Activated CD4-positive, alpha-beta T cell treated with anti-CD3 and anti-CD28 coated beads for 36 hours (primary cell): ENCODE data around the gene JAM3. TPM values are rescaled to one million over a fixed set of nuclear protein-coding genes. Genes with fewer than 3 reads are reported as not detected.
A peak's percentile ranks its signal among the peaks of the same experiment; 100 is the strongest.
"Not testable (repeated sequence)": the region's sequence is repeated elsewhere in the genome, so short reads cannot be mapped to it uniquely, and the experiment has no call there.

Experiments
- ATAC-seq: fragments of 200-7000 bp; cut with Tn5 transposase; one replicate; pipeline ENCODE4 v1.10.0; 2021; ENCODE audit warnings: mild to moderate bottlenecking, moderate library complexity
- CTCF ChIA-PET: fragments of 350-600 bp; sonication (Branson Sonifier 250); formaldehyde crosslinking; loops from one replicate; lab custom pipeline; 2021; ENCODE audit warnings: antibody characterized with exemption; lab: Charles Lee
- POLR2A ChIA-PET: fragments of 350-600 bp; sonication (Branson Sonifier 250); formaldehyde crosslinking; loops from one replicate; lab custom pipeline; 2021; ENCODE audit warnings: antibody characterized with exemption, inconsistent platforms; lab: Charles Lee
- DNase-seq: peaks from one replicate; pipeline ENCODE4 v3.0.0-alpha.2; 2020
- H3K27ac Mint-ChIP-seq: one replicate; pipeline ENCODE4 v1.8.0; 2021; ENCODE audit warnings: mixed read lengths
- H3K27me3 Mint-ChIP-seq: one replicate; pipeline ENCODE4 v1.8.0; 2021; ENCODE audit warnings: mixed read lengths
- H3K36me3 Mint-ChIP-seq: one replicate; pipeline ENCODE4 v1.8.0; 2021; ENCODE audit warnings: low read depth, mixed read lengths
- H3K4me1 Mint-ChIP-seq: one replicate; pipeline ENCODE4 v1.8.0; 2021; ENCODE audit warnings: mixed read lengths
- H3K4me3 Mint-ChIP-seq: one replicate; pipeline ENCODE4 v1.8.0; 2021; ENCODE audit warnings: mild to moderate bottlenecking, moderate library complexity, mixed read lengths
- H3K9me3 Mint-ChIP-seq: one replicate; pipeline ENCODE4 v1.8.0; 2021; ENCODE audit warnings: low read depth, mixed read lengths
- intact Hi-C, 2 experiments: fragments of 100-400 bp; cut with DNase I in 1 of 2; cut with micrococcal nuclease in 1 of 2; formaldehyde crosslinking; loops; one replicate each; pipeline versions ENCODE4 v1.14.2 to v1.15.1; 2022 to 2024; cut with DNase I, micrococcal nuclease
- total RNA-seq, 2 experiments: library from RNA; stranded (reverse); gene quantifications; one replicate each; pipeline ENCODE4 v1.2.3, GENCODE V29; 2021

Gene JAM3
- total RNA-seq, 2 experiments from 2014 or later: 15.3 to 17.5 TPM

DNA sequence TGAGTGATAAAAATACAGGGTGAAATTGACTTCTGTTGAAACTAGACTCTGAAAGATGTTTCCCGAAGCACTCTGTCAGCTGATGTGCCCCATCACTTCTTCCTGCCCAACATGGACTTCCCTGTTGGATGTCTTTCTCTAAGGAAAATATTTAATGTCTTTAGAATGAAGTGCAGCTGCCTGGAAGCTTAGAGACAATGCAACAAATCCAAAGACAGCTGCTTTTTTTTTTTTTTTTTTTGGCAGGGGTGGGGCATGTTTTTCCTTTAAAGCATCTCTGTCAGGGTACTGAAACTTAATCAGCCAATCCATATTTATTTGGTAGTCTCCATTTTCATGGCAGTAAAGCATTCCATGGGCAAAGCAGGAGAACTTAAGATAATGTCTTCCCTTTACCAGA is 5.9 kb downstream of the JAM3 start:
- H3K9me3 Mint-ChIP-seq: no peaks in the 10 kb centered on the region
- no peak overlapping the region for H3K4me3 Mint-ChIP-seq
- DNase-seq (no peak), ATAC-seq (no peak)
- peaks cover 23% of the 10 kb centered on the region for H3K4me1 Mint-ChIP-seq
- H3K27me3 Mint-ChIP-seq: peaks cover 2% of the 10 kb centered on the region
- no peaks in the 10 kb centered on the region for H3K36me3 Mint-ChIP-seq
- no peak overlapping the region for H3K27ac Mint-ChIP-seq
- CTCF ChIA-PET: interaction anchor here (0.6 to 1.4 kb wide), 4 partner anchors 9 to 46 kb away, joined by 3 to 6 read pairs (median 4); no protein-coding TSS in a partner anchor
- intact Hi-C loops: no loop called here
- POLR2A ChIA-PET: interaction anchor here (0.8 kb wide), 1 partner anchor 43 kb away, joined by 3 read pairs; no protein-coding TSS in a partner anchor

DNA sequence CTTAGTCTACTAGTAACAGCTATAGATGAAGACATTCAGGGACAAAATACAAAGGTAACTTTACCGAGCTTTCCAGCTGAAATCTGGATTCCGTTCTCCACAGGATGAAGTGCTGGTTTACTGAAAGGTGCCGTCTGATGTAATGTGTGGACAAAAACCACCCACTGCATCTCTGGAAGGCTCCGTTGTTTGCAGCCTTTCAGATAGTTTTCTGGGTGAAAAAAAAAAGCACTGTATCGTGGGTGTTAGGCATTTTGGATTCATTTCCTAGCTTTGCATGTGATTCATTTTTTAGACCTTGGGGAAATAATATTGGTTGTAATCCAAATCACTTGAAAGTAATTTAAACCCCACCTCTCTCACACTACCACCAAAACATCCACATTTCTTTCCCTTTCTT is 10.4 kb downstream of the JAM3 start:
- Mint-ChIP-seq H3K27ac (no peak overlapping the region), H3K4me1 (peaks cover 9% of the 10 kb centered on the region), H3K27me3 (no peaks in the 10 kb centered on the region), H3K9me3 (peaks cover 14% of the 10 kb centered on the region), H3K36me3 (peaks cover 16% of the 10 kb centered on the region), H3K4me3 (no peak overlapping the region)
- intact Hi-C loops: no loop called here
- DNase-seq (no peak), ATAC-seq (no peak)
- ChIA-PET CTCF (interaction anchor here (0.6 to 1.6 kb wide), 2 partner anchors 11 to 12 kb away, joined by 3 to 5 read pairs; partner anchors contain the start of gene JAM3), POLR2A (no interaction called here)

DNA sequence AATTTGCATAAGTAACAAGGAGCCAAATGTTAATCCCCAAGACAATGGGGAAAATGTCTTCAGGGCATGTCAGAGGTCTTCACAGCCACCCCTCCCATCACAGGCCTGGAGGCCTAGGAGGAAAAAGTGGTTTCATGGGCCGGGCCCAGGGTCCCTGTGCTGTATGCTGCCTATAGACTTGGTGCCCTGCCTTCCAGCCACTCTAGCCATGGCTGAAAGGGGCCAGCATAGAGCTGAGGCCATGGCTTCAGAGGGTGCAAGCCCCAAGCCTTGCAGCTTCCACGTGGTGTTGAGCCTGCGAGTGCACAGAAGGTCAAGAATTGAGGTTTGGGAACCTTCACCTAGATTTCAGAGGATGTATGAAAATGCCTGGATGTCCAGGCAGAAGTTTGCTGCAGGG is 12.4 kb downstream of the JAM3 start:
- CTCF ChIA-PET: interaction anchor here (0.8 to 1.4 kb wide), 2 partner anchors 31 to 58 kb away, joined by 3 to 5 read pairs; no protein-coding TSS in a partner anchor
- ATAC-seq, POLR2A ChIA-PET: not testable (repeated sequence)

DNA sequence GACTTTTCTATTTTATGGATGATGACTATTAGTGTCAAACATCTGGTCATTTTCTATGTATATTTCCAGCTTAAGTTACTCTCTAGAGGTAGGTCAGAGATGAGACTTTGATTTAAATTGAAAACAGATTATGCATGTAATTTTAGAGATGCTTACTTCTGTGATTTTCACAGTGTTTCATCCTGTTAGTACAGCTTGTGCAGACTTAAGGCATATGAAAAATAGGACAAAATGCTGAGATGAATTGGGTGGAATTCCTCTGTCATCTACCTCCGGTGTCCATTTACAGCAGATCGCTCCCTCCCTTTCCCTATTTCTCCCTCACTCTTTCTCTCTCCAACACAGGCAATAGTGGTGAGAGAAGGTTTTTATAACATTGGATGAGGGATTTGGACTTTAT is 14.1 kb downstream of the JAM3 start:
- ChIA-PET POLR2A (no interaction called here), CTCF (interaction anchor here (1.1 kb wide), 1 partner anchor 56 kb away, joined by 4 read pairs; no protein-coding TSS in a partner anchor)
- intact Hi-C loops: no loop called here
- Mint-ChIP-seq H3K36me3 (peaks cover 16% of the 10 kb centered on the region), H3K4me1 (no peaks in the 10 kb centered on the region), H3K27me3 (no peaks in the 10 kb centered on the region), H3K9me3 (peaks cover 14% of the 10 kb centered on the region), H3K4me3 (no peak overlapping the region), H3K27ac (no peak overlapping the region)
- no peak for ATAC-seq
- DNase-seq: no peak

More for the DNA sequence above, 12.4 kb downstream of the JAM3 start:
- H3K4me3 Mint-ChIP-seq, DNase-seq, H3K27me3 Mint-ChIP-seq, H3K27ac Mint-ChIP-seq, intact Hi-C loops, H3K4me1 Mint-ChIP-seq: not testable (repeated sequence)
- Mint-ChIP-seq H3K9me3 (peaks cover 14% of the 10 kb centered on the region), H3K36me3 (peaks cover 16% of the 10 kb centered on the region)

DNA sequence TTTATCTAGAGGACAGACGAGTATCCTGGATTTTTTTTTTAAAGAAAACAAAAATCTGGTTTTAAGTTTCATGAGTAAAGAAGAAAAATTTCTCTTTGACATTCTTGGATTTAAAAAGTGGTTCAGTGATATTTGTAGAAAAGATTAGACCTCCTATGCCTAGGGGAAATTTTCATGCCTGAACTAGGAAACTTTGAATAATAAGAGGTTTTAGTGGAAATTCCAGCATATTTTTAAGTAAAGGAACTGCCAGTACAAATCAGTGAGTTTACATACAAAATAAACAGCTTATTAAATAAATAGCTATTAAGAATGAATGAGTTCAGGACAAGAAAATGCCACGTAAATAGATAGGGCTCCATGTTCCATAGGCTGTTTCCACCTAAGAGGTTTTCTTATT is 17.5 kb downstream of the JAM3 start:
- ATAC-seq: no peak
- intact Hi-C loops: no loop called here
- POLR2A ChIA-PET: no interaction called here

DNA sequence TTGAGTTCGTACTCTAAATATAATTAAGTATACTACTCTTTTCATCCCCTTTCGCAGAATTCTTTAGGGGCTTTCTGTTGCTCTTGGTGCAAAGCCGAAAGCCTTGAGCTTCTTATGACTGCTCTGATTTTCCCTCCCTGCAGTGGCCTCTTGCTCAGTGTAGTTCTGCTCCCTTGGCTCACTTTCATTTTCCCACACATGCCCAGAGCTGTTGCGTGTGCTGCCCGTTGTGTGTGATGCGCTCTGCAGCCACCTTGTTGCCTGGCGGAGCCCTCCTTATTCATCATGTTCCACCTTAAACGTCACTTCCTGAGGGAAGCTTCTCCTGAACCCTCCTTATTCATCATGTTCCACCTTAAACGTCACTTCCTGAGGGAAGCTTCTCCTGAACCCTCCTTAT is 23.1 kb downstream of the JAM3 start:
- H3K4me3 Mint-ChIP-seq, H3K27ac Mint-ChIP-seq, H3K27me3 Mint-ChIP-seq, H3K4me1 Mint-ChIP-seq, POLR2A ChIA-PET, intact Hi-C loops, H3K36me3 Mint-ChIP-seq, ATAC-seq, H3K9me3 Mint-ChIP-seq, DNase-seq: not testable (repeated sequence)
- CTCF ChIA-PET: interaction anchor here (0.7 to 1.7 kb wide), 5 partner anchors 12 to 164 kb away, joined by 3 to 5 read pairs (median 3); no protein-coding TSS in a partner anchor

More for the DNA sequence above, 17.5 kb downstream of the JAM3 start:
- Mint-ChIP-seq H3K36me3 (peaks cover 6% of the 10 kb centered on the region), H3K4me1 (no peaks in the 10 kb centered on the region), H3K27ac (no peak overlapping the region), H3K27me3 (no peaks in the 10 kb centered on the region), H3K9me3 (peaks cover 4% of the 10 kb centered on the region), H3K4me3 (no peak overlapping the region)
- no peak for DNase-seq
- CTCF ChIA-PET: interaction anchor here (0.9 to 1.6 kb wide), 2 partner anchors 11 to 159 kb away, joined by 3 to 4 read pairs; no protein-coding TSS in a partner anchor

DNA sequence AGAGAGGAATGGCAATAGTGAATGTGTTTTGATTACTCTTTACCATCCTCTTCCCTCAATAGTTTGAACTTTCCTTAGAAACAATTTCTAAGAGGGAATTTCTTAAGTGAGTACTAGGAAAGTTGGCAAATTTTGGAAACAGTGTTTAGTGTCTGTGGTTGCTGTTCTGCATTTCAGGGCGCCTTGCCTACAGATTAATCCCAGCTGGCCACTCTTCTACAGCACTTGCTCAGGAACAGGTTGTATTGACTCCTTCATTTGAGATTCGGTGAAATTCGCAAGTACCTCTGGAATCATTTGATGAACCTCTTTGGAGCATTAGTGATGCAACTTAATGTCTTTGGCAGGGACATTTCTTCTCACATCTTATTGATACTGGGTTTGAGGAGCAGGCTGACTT is 28.3 kb downstream of the JAM3 start:
- peaks cover 7% of the 10 kb centered on the region for H3K4me1 Mint-ChIP-seq
- ATAC-seq (no peak), DNase-seq (no peak)
- H3K9me3 Mint-ChIP-seq: no peaks in the 10 kb centered on the region
- CTCF ChIA-PET: interaction anchor here (1.4 to 1.8 kb wide), 2 partner anchors 11 to 47 kb away, joined by 4 read pairs; no protein-coding TSS in a partner anchor
- H3K27me3 Mint-ChIP-seq: no peaks in the 10 kb centered on the region
- H3K36me3 Mint-ChIP-seq: no peaks in the 10 kb centered on the region
- no peak overlapping the region for H3K4me3 Mint-ChIP-seq
- POLR2A ChIA-PET: no interaction called here
- no peak overlapping the region for H3K27ac Mint-ChIP-seq
- intact Hi-C loops: no loop called here

DNA sequence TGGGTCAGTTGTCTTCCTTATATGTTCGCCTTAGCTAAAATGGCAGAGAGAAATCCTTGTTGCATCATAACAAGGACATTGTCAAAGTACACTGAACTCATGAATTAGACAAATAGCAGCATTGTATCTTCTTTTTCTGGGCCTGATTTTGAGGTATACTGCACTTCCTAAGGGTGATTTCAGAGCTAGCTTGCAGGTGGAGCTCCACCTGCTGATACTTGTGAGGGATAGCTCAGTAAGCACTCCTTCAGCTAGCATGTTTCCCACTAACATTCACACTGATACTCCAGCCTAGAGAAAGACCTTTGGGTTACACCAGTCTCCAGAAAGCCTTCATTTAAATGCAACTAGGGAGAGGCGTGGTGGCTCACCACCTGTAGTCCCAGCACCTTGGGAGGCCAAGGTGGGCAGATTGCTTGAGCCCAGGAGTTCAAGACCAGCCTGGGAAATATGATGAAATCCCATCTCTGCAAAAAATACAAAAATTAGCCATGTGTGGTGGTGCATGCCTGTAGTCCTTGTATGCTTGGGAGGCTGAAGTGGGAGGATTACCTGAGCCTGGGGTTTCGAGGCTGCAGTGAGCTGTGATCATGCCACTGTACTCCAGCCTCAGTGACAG is 29.8 kb downstream of the JAM3 start:
- peak; percentile 73 for ATAC-seq
- Mint-ChIP-seq H3K27ac (no peak overlapping the region), H3K36me3 (no peaks in the 10 kb centered on the region), H3K4me1 (no peaks in the 10 kb centered on the region), H3K4me3 (no peak overlapping the region), H3K9me3 (no peaks in the 10 kb centered on the region), H3K27me3 (no peaks in the 10 kb centered on the region)
- CTCF ChIA-PET: interaction anchor here (0.6 to 2.1 kb wide), 7 partner anchors 12 to 175 kb away, joined by 3 to 18 read pairs (median 3); no protein-coding TSS in a partner anchor
- DNase-seq: no peak
- POLR2A ChIA-PET: interaction anchor here (0.7 kb wide), 1 partner anchor 826 kb away, joined by 5 read pairs; no protein-coding TSS in a partner anchor
- intact Hi-C loops: loop anchor here (1.0 kb wide), 1 partner anchor 48 kb away; no protein-coding TSS in a partner anchor

DNA sequence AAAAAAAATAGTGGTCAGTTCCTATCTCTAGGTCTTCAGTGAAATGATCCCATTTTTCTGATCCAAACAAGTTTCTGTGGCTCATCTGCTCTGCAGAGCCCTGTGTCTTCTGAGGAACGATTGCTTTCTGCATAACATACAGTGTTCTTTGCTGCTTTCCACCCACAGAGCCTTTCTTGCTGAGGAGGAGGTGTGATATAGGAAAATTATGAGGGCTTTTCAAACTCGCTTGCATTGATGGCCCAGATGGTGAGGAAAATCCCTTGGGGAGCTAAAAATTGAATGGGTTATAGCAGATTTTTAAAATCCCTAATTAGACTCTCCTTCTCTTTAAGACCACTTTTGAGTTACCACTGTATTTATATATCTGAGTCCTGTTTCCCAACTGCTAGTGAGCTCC is 31.3 kb downstream of the JAM3 start:
- POLR2A ChIA-PET: no interaction called here
- DNase-seq (no peak), ATAC-seq (no peak)
- CTCF ChIA-PET: no interaction called here
- no peak overlapping the region for H3K27ac Mint-ChIP-seq
- H3K4me3 Mint-ChIP-seq: no peak overlapping the region
- no peaks in the 10 kb centered on the region for H3K4me1 Mint-ChIP-seq
- H3K9me3 Mint-ChIP-seq: no peaks in the 10 kb centered on the region
- intact Hi-C loops: no loop called here
- H3K27me3 Mint-ChIP-seq: no peaks in the 10 kb centered on the region
- H3K36me3 Mint-ChIP-seq: no peaks in the 10 kb centered on the region

DNA sequence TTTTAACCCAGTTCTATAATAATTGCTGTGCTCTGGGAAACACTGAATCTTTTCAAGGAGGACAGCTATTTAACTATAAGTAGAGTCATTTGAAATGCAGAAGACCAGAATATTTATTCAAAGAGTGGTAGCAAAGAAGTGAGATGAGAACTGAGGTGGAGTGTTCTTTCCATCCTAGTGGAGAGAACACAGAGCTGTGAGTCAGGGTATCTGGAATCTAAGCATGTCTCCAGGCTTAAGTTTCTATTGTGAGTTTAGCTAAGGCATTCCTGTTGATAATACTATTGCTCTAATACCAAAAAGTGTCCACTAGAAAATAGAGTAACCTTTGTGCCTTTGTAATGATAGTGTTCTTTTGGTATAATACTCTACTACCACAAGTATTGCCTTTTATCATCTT is 32.4 kb downstream of the JAM3 start:
- POLR2A ChIA-PET: no interaction called here
- Mint-ChIP-seq H3K4me3 (no peak overlapping the region), H3K36me3 (no peaks in the 10 kb centered on the region), H3K27me3 (no peaks in the 10 kb centered on the region), H3K9me3 (no peaks in the 10 kb centered on the region), H3K4me1 (no peaks in the 10 kb centered on the region), H3K27ac (no peak overlapping the region)
- CTCF ChIA-PET: interaction anchor here (0.7 to 1.8 kb wide), 3 partner anchors 10 to 51 kb away, joined by 3 to 6 read pairs (median 5); no protein-coding TSS in a partner anchor
- DNase-seq (no peak), ATAC-seq (no peak)
- intact Hi-C loops: no loop called here

DNA sequence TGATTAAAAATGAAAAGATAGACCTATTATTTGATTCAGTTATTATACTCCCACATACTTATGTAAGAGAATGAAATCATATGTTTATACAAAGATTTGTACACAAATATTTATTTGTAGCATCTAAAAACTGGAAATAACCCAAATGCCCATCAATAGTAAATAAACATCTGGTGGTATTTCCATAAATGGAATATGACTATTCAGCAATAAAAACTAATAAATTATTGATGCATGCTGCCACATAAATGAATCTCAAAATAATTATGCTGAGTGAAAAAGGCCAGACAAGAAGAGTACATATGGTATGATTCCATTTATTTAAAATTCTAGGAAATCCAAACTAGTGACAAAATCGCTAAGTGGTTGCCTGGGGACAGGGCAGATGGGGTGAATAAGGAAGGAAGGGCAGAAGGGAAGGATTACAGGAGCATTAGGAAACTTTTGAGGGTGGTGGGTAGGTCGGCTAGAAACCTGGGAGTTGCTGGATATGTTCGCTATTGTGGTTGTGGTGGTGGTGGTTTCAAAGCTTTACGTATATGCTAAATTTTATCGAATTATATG is 41.5 kb downstream of the JAM3 start:
- POLR2A ChIA-PET: no interaction called here
- CTCF ChIA-PET: interaction anchor here (1.0 to 1.4 kb wide), 4 partner anchors 9 to 89 kb away, joined by 3 to 5 read pairs (median 4); no protein-coding TSS in a partner anchor
- Mint-ChIP-seq H3K9me3 (peaks cover 8% of the 10 kb centered on the region), H3K4me3 (no peak overlapping the region), H3K27me3 (no peaks in the 10 kb centered on the region), H3K27ac (no peak overlapping the region), H3K4me1 (no peaks in the 10 kb centered on the region), H3K36me3 (peaks cover 5% of the 10 kb centered on the region)
- intact Hi-C loops: no loop called here
- no peak for DNase-seq
- no peak for ATAC-seq
